ENCODE data around the gene OR13A1.
"Not testable (repeated sequence)": the region's sequence is repeated elsewhere in the genome, so short reads cannot be mapped to it uniquely, and the experiment has no call there.

Gene OR13A1, protein sequence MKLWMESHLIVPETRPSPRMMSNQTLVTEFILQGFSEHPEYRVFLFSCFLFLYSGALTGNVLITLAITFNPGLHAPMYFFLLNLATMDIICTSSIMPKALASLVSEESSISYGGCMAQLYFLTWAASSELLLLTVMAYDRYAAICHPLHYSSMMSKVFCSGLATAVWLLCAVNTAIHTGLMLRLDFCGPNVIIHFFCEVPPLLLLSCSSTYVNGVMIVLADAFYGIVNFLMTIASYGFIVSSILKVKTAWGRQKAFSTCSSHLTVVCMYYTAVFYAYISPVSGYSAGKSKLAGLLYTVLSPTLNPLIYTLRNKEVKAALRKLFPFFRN

DNA sequence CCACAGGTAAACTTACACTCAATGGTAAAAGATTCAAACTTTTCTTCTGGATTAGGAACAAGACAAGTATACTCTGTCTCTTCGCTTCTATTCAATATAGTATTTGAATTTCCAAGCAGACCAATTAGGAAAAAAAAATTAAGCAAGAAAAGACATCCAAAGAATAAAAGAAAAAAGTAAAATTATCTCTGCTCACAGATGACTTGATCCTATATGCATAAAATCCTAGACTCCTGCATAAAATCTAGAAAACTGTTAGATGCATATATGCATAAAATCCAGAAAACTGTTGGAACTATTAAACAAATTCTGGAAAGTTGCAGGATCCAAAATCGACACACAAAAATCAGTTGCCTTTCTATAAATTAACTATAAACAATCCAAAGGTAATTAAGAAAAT lies at the start of gene OR13A1:
OR13A1 (minus strand) TSS at position 101 of the 400 bp plus-strand sequence. CDS start 11,186 bp downstream, outside the sequence.
- DNase-seq: no peak

DNA sequence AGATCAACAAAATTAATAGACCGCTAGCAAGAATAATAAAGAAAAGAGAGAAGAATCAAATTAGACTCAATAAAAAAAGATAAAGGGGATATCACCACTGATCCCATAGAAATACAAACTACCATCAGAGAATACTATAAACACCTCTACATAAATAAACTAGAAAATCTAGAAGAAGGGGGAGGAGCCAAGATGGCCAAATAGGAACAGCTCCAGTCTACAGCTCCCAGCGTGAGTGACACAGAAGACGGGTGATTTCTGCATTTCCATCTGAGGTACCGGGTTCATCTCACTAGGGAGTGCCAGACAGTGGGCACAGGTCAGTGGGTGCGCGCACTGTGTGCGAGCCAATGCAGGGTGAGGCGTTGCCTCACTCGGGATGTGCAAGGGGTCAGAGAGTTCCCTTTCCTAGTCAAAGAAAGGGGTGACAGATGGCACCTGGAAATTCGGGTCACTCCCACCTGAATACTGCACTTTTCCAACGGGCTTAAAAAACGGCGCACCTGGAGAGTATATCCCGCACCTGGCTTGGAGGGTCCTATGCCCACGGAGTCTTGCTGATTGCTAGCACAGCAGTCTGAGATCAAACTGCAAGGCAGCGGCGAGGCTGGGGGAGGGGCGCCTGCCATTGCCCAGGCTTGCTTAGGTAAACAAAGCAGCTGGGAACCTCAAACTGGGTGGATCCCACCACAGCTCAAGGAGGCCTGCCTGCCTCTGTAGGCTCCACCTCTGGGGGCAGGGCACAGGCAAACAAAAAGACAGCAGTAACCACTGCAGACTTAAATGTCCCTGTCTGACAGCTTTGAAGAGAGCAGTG lies 46.8 kb upstream of the OR13A1 start:
- DNase-seq: not testable (repeated sequence)

DNA sequence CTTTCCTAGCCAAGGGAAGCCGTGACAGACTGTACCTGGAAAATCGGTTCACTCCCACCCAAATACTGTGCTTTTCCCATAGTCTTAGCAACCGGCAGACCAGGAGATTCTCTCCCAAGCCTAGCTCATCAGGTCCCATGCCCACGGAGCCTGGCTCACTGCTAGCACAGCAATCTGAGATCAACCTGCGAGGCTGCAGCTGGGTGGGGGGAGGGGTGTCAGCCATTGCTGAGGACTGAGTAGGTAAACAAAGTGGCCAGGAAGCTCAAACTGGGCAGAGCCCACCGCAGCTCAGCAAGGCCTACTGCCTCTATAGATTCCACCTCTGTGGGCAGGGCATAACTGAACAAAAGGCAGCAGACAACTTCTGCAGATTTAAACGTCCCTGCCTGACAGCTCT lies 43.6 kb upstream of the OR13A1 start:
- not testable (repeated sequence) for DNase-seq

DNA sequence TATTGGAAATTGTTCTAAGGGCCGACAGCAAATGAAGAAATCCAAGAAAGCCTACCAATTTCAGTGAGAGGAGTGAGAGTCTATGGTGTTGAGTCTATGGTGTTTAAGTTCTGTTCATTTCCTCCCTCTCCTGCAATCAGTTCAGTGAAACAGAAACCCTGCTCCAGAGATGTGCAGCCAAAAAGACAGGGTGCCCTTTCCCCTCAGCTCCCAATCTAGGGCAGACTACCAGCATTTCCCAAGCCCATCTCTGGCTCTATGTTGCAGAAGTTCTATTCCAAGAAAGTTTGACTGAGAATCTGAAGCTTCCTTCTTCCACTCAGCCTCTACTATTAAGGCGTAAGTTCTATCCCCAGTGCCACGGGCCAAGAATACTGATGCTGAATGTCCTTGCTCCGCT lies 40.1 kb upstream of the OR13A1 start:
- DNase-seq: no peak

DNA sequence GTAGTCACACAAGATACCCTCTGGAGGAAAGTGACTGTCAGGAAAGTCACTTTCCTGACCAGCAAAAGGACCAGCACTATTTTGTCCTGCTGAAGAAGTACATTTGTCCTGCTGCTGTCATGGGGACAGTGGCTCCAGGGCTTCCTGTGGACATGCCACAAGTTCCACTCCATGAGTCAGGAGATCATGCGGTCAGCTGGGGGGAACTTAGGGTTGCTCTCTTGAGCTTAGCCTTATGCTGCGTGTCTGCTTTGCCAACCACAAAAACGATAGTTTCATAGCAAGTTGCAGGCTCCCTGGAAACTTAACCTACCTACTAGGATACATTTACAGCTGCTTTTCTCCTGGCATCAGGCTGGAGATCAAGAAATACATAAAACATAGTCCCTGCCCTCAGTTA lies 38.9 kb upstream of the OR13A1 start:
- DNase-seq: no peak

DNA sequence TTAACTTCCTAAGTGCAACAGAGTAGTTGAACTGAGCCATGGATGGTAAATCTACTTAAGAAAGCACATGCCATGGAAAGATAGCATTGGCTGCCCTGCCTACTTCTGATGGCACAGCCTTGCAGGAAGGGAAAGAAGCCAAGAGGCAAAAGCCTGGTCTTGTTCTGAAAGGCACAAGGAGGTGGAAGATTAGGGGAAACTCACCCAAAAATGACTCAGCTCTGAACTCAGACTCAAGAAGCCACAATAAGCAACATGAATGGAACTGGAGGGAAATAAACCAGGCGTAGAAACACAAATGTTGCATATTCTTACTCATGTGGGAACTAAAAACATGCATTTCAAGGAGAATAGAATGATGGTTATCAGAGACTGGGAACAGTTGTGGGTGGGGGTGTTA lies 37.8 kb upstream of the OR13A1 start:
- DNase-seq: no peak

DNA sequence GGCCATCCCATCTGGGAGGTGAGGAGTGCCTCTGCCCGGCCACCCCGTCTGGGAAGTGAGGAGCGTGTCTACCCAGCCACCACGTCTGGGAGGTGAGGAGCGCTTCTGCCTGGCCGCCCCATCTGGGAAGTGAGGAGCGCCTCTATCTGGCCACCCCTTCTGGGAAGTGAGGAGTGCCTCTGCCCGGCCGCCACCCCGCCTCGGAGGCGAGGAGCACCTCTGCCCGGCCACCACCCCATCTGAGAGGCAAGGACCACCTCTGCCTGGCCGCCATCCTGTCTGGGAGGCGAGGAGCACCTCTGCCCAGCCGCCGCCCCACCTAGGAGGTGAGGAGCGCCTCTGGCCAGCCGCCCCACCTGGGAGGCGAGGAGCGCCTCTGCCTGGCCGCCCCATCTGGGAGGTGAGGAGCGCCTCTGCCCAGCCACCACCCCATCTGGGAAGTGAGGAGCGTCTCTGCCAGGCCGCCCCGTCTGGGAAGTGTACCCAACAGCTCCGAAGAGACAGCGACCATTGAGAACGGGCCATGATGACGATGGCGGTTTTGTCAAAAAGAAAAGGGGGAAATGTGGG lies 32.9 kb upstream of the OR13A1 start:
- not testable (repeated sequence) for DNase-seq

DNA sequence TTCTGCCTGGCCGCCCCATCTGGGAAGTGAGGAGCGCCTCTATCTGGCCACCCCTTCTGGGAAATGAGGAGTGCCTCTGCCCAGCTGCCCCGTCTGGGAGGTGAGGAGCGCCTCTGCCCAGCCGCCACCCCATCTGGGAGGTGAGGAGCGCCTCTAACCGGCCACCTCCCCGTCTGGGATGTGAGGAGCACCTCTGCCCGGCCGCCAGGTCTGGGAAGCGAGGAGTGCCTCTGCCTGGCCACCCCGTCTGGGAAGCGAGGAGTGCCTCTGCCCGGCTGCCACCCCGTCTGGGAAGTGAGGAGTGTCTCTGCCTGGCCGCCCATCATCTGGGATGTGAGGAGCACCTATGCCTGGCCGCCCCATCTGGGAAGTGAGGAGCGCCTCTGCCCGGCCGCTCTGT lies 32.1 kb upstream of the OR13A1 start:
- not testable (repeated sequence) for DNase-seq

DNA sequence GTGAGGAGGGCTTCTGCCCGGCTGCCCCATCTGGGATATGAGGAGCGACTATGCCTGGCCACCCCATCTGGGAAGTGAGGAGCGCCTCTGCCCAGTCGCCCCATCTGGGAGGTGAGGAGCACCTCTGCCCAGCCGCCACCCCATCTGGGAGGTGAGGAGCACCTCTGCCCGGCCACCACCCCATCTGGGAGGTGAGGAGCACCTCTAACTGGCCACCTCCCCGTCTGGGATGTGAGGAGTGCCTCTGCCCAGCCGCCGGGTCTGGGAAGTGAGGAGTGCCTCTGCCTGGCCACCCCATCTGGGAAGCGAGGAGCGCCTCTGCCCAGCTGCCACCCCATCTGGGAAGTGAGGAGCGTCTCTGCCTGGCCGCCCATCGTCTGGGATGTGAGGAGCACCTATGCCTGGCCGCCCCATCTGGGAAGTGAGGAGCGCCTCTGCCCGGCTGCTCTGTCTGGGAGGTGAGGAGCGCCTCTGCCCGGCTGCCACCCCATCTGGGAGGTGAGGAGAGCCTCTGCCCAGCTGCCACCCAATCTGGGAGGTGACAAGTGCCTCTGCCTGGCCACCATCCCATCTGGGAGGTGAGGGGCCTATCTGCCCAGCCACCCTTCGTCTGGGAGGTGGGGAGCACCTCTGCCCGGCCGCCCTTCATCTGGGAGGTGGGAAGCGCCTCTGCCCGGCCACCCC lies 31.4 kb upstream of the OR13A1 start:
- not testable (repeated sequence) for DNase-seq

DNA sequence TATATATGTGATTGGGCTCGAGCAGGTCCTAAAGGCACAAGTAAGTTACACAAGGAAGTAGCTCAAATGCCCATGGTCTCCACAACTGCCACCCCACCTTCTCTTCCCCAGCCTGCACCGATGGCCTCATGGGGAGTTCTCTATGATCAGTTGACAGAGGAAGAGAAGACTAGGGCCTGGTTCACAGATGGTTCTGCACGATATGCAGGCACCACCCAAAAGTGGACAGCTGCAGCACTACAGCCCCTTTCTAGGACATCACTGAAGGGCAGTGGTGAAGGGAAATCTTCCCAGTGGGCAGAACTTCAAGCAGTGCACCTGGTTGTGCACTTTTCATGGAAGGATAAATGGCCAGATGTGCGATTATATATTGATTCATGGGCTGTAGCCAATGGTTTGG lies 25.0 kb upstream of the OR13A1 start:
- DNase-seq: not testable (repeated sequence)

DNA sequence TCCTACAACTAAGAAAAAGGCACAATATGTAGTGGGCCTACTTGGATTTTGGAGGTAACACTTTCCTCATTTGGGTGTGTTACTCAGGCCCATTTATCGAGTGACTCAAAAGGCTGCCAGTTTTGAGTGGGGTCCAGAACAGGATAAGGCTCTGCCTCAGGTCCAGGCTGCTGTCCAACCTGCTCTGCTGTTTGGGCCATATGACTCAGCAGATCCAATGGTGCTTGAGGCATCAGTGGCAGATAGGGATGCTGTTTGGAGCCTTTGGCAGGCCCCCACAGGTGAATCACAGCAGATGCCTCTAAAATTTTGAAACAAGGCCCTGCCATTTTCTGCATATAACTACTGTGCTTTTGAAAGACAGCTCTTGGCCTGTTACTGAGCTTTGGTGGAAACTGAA lies 24.5 kb upstream of the OR13A1 start:
- DNase-seq: no peak

DNA sequence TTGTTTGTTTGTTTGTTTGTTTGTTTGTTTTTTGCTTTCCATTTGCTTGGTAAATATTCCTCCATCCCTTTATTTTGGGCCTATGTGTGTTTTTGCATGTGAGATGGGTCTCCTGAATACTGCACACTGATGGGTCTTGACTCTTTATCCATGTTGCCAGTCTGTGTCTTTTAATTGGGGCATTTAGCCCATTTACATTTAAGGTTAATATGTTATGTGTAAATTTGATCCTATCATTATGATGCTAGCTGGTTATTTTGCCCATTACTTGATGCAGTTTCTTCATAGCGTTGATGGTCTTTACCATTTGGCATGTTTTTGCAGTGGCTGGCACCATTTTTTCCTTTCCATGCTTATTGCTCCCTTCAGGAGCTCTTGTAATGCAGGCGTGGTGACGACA lies 16.4 kb upstream of the OR13A1 start:
- DNase-seq: not testable (repeated sequence)

DNA sequence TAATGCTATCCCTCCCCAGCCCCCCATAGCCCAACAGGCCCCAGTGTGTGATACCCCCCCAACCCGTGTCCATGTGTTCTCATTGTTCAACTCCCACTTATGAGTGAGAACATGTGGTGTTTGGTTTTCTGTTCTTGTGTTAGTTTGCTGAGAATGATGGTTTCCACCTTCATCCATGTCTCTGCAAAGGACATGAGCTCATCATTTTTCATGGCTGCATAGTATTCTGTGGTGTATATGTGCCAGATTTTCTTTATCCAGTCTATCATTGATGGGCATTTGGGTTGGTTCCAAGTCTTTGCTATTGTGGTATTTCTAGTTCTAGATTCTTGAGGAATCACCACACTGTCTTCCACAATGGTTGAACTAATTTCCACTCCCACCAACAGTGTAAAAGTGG lies 11.5 kb upstream of the OR13A1 start:
- DNase-seq: not testable (repeated sequence)

DNA sequence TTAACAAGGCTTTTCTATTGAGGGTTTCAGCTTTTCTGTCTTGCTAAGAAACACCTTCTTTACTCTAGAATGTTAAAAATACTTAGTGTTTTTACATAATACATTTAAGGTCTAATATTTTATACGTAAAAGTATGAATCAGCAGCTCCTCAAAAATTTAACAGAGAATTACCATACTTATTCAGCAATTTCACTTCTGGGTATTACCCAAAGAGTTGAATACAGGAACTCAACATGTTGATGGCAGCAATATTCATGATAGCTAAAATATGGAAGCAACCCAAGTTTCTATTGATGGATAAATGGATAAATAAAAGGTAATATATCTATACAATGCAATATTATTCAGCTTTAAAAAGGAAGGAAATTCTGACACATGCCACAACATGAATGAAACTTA lies 9.7 kb upstream of the OR13A1 start:
- DNase-seq: no peak

DNA sequence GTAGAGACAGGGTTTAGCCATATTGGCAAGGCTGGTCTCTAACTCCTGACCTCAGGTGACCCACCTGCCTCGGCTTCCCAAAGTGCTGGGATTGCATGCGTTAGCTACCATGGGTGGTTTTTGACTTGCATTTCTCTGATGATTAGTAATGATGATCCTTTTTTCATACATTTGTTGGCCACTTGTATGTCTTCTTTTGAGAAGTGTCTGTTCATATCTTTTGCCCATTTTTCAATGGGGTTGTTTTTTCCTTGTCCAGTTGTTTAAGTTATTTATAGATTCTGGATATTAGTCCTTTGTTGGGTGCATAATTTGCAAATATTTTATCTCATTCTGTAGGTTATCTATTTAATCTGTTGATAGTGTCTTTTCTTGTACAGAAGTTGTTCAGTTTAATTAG lies 4.3 kb upstream of the OR13A1 start:
- DNase-seq: no peak

DNA sequence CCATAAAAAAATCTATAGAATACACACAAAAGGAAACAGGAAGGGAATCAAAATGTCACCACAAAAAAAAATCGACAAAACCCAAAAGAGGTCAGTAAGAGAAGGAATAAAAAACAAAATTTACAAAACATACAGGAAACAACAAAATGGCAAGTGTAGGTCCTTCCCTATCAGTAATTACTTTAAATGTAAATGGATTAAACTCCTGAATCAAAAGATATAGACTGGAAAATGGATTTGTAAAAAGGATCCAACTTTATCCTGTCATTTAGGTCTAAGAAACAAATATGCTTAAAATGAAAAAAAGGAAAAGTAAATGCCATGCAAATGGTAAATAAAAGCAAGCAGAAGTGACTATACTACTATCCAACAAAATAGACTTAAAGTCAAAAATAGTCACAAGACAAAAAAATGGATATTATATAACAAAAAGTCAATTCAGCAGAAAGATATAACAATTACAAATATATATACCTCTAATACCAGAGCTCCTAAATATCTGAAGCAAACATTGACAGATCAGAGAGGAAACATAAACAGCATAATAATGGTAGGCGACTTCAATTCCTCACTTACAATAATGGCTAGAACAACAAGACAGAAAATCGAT lies 2.0 kb downstream of the OR13A1 start:
- DNase-seq: no peak

DNA sequence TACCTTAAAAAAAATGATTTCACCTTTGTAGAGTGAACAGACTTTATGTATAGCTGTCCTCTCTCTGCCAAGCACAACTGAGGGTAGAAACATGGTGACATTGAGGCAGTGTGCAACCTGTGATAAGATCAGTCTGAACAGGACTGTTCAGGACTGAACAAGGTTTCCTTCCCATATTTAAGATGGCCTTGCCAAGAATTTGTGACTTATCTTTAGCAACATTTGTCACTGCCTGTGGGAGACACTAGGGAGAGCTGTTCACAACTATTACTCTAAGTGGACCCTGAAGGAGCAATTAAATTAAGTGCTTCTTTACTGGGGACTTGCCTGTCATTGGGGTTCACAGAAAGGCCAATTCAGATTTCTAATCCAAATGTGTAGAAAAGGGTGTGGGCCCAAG lies 6.7 kb downstream of the OR13A1 start:
- no peak for DNase-seq

DNA sequence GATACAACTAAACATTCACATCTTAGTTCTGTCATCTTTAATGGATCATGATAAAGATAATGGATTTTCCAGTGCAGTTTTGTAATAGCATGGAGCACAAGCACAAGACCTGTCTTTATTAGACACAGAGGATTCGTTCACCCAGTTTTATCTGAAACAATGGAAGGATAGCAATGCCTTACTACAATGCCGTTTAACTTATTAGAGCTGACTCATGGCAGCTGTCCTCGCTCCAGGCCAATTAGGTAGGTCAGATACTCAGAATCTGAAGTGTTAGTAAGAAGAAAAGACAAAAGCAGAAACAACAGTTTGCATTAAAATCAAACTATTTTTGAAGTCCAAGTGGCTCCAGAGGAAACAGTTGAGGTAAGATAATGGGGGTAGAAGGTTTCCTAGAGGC lies 12.8 kb downstream of the OR13A1 start:
- no peak for DNase-seq

DNA sequence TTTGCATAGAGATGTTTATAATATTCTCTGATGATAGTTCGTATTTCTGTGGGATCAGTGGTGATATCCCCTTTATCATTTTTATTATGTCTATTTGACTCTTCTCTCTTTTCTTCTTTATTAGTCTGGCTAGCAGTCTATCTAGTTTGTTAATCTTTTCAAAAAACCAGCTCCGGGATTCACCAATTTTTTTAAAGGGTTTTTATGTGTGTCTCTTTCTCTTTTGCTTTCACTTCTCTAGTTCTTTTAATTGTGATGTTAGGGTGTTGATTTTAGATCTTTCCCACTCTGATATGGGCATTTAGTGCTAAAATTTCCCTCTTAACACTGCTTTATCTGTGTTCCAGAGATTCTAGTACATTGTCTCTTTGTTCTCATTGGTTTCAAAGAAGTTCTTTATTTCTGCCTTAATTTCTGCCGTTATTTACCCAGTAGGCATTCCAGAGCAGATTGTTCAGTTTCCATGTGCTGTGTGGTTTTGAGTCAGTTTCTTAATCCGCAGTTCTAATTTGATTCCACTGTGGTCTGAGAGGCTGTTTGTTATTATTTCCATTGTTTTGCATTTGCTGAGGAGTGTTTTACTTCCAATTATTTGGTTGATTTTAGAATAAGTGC lies 17.0 kb downstream of the OR13A1 start:
- not testable (repeated sequence) for DNase-seq

DNA sequence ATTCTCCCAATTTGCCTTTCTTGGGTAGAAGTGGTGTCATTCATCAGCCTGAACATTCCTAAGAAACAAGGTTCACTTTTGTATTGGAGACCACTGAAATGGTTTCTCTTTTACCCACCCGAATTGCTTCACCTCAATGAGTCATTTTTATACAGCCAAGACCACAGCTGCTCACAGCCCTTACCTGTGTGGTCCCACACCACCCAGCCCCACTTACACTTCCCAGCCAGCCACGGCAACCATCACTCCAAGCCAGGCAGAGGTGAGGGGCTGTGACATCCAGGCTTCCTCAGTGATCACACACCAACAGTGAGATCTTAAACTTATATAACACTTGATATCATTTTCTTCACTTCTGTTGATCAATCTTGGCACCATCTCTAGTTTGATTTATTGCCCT lies 20.7 kb downstream of the OR13A1 start:
- no peak for DNase-seq

DNA sequence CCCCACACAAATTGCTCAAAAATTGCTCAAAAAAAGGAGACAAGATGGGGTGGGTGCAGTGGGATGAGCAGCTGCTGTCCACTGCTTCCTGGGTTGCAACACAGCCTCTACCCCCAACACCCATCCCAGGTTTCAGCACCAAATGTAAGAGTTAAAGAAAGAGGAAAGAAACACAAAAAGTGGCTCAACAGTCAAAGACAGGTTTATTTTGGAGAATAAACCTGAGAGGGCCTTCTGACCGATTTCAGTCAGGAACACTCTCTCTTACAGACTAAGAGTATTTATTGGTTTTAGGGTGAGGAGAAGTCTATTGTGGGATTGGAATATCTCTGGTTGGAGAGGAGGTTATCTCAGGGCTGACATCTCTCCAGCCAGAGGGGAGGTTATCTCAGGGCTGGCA lies 28.4 kb downstream of the OR13A1 start:
- DNase-seq: no peak

DNA sequence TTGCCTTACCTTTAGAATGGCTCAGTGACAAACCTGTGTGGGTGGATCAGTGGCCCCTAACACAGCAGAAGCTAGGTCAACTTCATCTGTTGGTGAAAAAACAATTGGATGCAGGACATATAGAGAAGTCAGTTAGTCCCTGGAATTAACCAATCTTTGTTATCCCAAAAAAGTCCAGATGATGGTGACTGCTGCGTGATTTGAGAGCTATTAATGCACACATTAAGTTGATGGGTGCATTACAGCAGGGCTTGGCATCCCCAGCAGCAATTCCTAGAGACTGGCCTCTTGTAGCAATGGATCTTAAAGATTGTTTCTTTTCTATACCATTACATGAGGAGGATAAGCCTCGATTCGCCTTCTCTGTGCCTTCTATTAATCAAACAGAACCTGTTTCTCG lies 33.3 kb downstream of the OR13A1 start:
- DNase-seq: no peak
